HL-60 (cell line): ENCODE data around the gene KATNAL2.

Experiments used
- DNase-seq, 2 experiments: peaks; one replicate each; pipeline ENCODE4 v3.0.0-alpha.2; 2010 to 2020; ENCODE audit warnings: low read depth in 1 of 2, low spot score in 1 of 2
- H3K27ac ChIP-seq: fragments of 250-450 bp; sonication (Bioruptor Pico); replicated peaks from 2 replicates; pipeline ENCODE4 v1.5.1; 2020; ENCODE audit warnings: mild to moderate bottlenecking, moderate library complexity
- H3K27me3 ChIP-seq: fragments of 250-450 bp; sonication (Bioruptor Pico); 2 replicates; pipeline ENCODE4 v1.5.1; 2021; ENCODE audit warnings: mild to moderate bottlenecking, moderate library complexity; ENCODE audit not compliant: insufficient read depth, poor library complexity, severe bottlenecking
- H3K4me3 ChIP-seq: replicated peaks from 2 replicates; pipeline ENCODE4 v1.5.1; 2011; ENCODE audit warnings: mild to moderate bottlenecking, control low read depth, low read length; ENCODE audit not compliant: insufficient read depth
- GABPA ChIP-seq: IDR thresholded peaks from 2 replicates; pipeline ENCODE4 v1.6.1; 2012; ENCODE audit warnings: low read depth
- POLR2AphosphoS5 ChIP-seq: IDR thresholded peaks from 2 replicates; pipeline ENCODE4 v1.6.1; 2012; ENCODE audit warnings: low read depth
- SPI1 ChIP-seq: IDR thresholded peaks from 2 replicates; pipeline ENCODE4 v1.6.1; 2012; ENCODE audit warnings: low read depth, mild to moderate bottlenecking, borderline replicate concordance
- TF ChIP-seq, protein P1 (sequence below): IDR thresholded peaks from 2 replicates; pipeline ENCODE4 v1.6.1; 2012; ENCODE audit warnings: low read depth; ENCODE audit not compliant: insufficient replicate concordance
- TF ChIP-seq, protein P2 (sequence below): IDR thresholded peaks from one replicate; pipeline ENCODE4 v1.5.1; 2011; ENCODE audit warnings: low read length, control low read depth, inconsistent platforms; ENCODE audit not compliant: insufficient read depth

The KATNAL2 gene

DNA sequence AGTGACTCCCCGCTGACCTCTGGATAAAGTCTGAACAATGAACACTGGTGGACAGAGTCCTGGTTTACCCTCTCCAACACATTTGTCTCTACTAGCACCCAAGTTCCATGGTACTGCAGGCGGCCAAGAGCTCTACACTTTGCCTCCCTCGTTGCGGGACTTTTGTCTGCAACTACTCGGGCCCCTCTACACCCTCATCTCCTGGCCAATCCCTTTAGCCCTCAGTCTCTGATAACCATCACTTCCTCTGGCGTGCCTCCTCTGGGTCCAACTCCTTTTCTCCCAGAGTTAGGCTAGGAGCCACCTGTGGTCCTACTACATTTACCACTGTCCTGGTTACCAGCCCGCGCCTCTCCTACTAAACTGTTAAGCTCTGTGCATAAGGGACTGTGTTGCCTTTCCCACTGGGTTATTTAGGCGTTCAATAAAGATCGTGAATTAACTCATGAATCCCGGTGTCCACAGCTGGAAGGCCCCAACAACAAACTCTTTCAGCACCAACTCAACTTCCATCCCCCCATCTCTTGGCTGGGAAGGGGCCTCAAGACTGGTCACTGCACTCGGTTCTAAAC is 232.1 kb downstream of the KATNAL2 start:
- TF ChIP-seq GABPA (no peak), POLR2AphosphoS5 (no peak), SPI1 (no peak)
- TF ChIP-seq, protein P1, sequence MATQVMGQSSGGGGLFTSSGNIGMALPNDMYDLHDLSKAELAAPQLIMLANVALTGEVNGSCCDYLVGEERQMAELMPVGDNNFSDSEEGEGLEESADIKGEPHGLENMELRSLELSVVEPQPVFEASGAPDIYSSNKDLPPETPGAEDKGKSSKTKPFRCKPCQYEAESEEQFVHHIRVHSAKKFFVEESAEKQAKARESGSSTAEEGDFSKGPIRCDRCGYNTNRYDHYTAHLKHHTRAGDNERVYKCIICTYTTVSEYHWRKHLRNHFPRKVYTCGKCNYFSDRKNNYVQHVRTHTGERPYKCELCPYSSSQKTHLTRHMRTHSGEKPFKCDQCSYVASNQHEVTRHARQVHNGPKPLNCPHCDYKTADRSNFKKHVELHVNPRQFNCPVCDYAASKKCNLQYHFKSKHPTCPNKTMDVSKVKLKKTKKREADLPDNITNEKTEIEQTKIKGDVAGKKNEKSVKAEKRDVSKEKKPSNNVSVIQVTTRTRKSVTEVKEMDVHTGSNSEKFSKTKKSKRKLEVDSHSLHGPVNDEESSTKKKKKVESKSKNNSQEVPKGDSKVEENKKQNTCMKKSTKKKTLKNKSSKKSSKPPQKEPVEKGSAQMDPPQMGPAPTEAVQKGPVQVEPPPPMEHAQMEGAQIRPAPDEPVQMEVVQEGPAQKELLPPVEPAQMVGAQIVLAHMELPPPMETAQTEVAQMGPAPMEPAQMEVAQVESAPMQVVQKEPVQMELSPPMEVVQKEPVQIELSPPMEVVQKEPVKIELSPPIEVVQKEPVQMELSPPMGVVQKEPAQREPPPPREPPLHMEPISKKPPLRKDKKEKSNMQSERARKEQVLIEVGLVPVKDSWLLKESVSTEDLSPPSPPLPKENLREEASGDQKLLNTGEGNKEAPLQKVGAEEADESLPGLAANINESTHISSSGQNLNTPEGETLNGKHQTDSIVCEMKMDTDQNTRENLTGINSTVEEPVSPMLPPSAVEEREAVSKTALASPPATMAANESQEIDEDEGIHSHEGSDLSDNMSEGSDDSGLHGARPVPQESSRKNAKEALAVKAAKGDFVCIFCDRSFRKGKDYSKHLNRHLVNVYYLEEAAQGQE = no peak
- TF ChIP-seq, protein P2, sequence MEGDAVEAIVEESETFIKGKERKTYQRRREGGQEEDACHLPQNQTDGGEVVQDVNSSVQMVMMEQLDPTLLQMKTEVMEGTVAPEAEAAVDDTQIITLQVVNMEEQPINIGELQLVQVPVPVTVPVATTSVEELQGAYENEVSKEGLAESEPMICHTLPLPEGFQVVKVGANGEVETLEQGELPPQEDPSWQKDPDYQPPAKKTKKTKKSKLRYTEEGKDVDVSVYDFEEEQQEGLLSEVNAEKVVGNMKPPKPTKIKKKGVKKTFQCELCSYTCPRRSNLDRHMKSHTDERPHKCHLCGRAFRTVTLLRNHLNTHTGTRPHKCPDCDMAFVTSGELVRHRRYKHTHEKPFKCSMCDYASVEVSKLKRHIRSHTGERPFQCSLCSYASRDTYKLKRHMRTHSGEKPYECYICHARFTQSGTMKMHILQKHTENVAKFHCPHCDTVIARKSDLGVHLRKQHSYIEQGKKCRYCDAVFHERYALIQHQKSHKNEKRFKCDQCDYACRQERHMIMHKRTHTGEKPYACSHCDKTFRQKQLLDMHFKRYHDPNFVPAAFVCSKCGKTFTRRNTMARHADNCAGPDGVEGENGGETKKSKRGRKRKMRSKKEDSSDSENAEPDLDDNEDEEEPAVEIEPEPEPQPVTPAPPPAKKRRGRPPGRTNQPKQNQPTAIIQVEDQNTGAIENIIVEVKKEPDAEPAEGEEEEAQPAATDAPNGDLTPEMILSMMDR = no peak

DNA sequence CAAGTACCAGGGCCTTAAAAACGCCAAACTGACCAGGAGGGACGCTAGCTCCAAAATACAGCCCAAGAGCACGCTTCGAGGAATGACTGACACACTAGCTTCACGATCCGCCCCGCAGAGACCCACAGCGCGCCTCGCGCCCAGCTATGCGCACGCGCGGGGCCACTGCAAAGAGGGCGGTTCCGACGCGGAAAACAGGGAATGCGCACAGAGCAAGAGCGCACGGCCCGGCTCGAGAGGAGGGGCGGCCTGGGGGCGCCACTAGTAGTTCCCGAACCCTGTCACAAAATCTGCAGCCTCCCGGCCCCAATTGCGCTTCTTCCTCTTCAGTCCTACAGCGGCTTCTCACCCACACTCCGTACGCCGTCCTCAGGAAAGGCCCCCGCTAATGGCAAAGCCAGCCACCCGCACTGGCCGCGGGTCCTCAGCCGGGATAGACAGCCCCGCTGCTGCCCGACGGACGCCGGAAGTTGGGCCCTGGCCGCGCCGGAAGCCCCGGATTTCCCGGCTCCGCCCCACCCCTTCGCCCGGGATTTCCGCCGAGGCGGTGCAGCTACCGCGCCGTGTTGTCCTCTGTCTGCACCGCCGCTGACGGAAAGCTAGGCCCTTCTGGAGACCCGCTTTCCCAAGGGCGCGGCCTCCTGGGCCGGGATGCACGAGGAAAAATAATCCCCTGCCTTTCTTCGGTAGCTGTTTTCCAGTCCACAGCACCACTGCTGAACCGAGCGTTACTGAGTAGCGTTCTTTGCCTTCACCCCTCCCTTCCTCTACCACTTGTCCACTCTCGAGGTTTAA is 232.8 kb downstream of the KATNAL2 start, which contains the start of gene HDHD2:
HDHD2 (minus strand) TSS at position 472 of the 795 bp plus-strand sequence. CDS start 14,061 bp downstream, outside the sequence.
- DNase-seq = peak; percentile 70 to 87

More for the DNA sequence above, 232.1 kb downstream of the KATNAL2 start:
- peak overlapping the region; percentile 82 for H3K4me3 ChIP-seq
- H3K27ac ChIP-seq = peak overlapping the region; percentile 87
- no peaks in the 10 kb centered on the region for H3K27me3 ChIP-seq
- DNase-seq = peak in 1 of 2 experiments; percentile 21

DNA sequence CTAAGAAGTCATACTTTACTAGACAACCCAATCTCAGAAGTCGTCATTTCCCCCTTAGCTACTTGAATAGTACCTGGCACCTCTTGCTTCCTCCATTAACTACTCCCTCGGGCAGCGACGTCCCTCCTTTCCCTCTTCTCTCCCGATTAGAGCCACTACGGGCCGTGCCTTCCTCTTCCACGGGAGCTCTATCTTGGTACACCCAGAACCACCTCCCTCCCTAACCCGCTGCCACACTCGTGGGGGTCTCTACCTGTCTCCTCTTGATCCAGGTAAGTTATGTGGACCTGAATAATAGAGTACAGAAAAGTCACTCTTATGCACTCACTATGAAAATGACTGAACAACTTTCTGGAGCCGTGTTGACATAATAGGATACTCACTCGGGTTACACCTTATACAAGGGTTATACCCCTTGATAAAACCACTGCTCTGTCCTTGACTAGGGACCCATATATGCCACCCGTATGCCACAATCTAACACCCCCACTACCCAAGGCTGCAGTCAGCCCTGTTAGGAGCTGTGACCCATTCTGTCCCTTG is 233.5 kb downstream of the KATNAL2 start:
- Histone ChIP-seq H3K4me3 (peak overlapping the region; percentile 82), H3K27ac (peak overlapping the region; percentile 87), H3K27me3 (no peaks in the 10 kb centered on the region)
- peak in 1 of 2 experiments; percentile 47 for DNase-seq
- TF ChIP-seq SPI1 (peak; percentile 17; the same call in 1 of the 2 replicates), GABPA (no peak)
- TF ChIP-seq, protein P1 = no peak
- TF ChIP-seq, protein P2 = no peak

More for the DNA sequence above, 232.8 kb downstream of the KATNAL2 start, which contains the start of gene HDHD2:
- Histone ChIP-seq H3K27me3 (no peaks in the 10 kb centered on the region), H3K27ac (peak within 1 kb of the TSS; percentile 87), H3K4me3 (peak within 1 kb of the TSS; percentile 82)
- TF ChIP-seq GABPA (peak; percentile 93), POLR2AphosphoS5 (peak; percentile 96), SPI1 (no peak)
- TF ChIP-seq, protein P2 = no peak
- TF ChIP-seq, protein P1 = peak; percentile 17
